Measurements from ENCODE around the gene FA2H. TPM values are rescaled to one million over a fixed set of nuclear protein-coding genes. Genes with fewer than 3 reads are reported as not detected.

Gene FA2H
- total and polyA plus RNA-seq, 2 of the 13 experiments (the other 11 are each of a cell fraction or from before 2014, with no cell fraction given) = 0.20 TPM; not detected in 1

GRCh38 chr16:74759564-74759963, 15.1 kb downstream of the FA2H start (continued):
- no peak for TF ChIP-seq SP4 (CRISPR knock-in tag; IDR thresholded peaks at IDR 0.05)

GRCh38 chr16:74758801-74759200, 15.8 kb downstream of the FA2H start:
- ATAC-seq = no peak
- TF ChIP-seq ZBTB49 (CRISPR knock-in tag; IDR thresholded peaks at IDR 0.05; ENCODE audit: borderline replicate concordance) = no peak
- no peak for TF ChIP-seq BORCS8-MEF2B (CRISPR knock-in tag; IDR thresholded peaks at IDR 0.05)
- TF ChIP-seq TBL1XR1 (IDR thresholded peaks at IDR 0.05; ENCODE audit: borderline replicate concordance, low read length, partially characterized antibody) = no peak
- TF ChIP-seq ZNF34 (CRISPR knock-in tag; IDR thresholded peaks at IDR 0.05; ENCODE audit: borderline replicate concordance) = no peak
- TF ChIP-seq, protein P1, sequence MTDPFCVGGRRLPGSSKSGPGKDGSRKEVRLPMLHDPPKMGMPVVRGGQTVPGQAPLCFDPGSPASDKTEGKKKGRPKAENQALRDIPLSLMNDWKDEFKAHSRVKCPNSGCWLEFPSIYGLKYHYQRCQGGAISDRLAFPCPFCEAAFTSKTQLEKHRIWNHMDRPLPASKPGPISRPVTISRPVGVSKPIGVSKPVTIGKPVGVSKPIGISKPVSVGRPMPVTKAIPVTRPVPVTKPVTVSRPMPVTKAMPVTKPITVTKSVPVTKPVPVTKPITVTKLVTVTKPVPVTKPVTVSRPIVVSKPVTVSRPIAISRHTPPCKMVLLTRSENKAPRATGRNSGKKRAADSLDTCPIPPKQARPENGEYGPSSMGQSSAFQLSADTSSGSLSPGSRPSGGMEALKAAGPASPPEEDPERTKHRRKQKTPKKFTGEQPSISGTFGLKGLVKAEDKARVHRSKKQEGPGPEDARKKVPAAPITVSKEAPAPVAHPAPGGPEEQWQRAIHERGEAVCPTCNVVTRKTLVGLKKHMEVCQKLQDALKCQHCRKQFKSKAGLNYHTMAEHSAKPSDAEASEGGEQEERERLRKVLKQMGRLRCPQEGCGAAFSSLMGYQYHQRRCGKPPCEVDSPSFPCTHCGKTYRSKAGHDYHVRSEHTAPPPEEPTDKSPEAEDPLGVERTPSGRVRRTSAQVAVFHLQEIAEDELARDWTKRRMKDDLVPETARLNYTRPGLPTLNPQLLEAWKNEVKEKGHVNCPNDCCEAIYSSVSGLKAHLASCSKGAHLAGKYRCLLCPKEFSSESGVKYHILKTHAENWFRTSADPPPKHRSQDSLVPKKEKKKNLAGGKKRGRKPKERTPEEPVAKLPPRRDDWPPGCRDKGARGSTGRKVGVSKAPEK (CRISPR knock-in tag; IDR thresholded peaks at IDR 0.05; ENCODE audit: borderline replicate concordance) = no peak
- TF ChIP-seq, protein P2, sequence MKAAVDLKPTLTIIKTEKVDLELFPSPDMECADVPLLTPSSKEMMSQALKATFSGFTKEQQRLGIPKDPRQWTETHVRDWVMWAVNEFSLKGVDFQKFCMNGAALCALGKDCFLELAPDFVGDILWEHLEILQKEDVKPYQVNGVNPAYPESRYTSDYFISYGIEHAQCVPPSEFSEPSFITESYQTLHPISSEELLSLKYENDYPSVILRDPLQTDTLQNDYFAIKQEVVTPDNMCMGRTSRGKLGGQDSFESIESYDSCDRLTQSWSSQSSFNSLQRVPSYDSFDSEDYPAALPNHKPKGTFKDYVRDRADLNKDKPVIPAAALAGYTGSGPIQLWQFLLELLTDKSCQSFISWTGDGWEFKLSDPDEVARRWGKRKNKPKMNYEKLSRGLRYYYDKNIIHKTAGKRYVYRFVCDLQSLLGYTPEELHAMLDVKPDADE (CRISPR knock-in tag; IDR thresholded peaks at IDR 0.05) = no peak
- no peak for TF ChIP-seq ZSCAN25 (CRISPR knock-in tag; IDR thresholded peaks at IDR 0.05)
- no peak for TF ChIP-seq HMG20B (CRISPR knock-in tag; conservative IDR thresholded peaks at IDR 0.05)
- no peak for TF ChIP-seq SIX1 (CRISPR knock-in tag; IDR thresholded peaks at IDR 0.05; ENCODE audit: borderline replicate concordance)
- TF ChIP-seq TP53 (CRISPR knock-in tag; conservative IDR thresholded peaks at IDR 0.05) = no peak
- TF ChIP-seq KDM5B (CRISPR knock-in tag; IDR thresholded peaks at IDR 0.05; ENCODE audit: borderline replicate concordance) = no peak
- TF ChIP-seq ZNF652 (CRISPR knock-in tag; IDR thresholded peaks at IDR 0.05; ENCODE audit: borderline replicate concordance, low read depth) = no peak
- TF ChIP-seq ZNF784 (CRISPR knock-in tag; IDR thresholded peaks at IDR 0.05; ENCODE audit: borderline replicate concordance) = no peak
- no peak for TF ChIP-seq ZNF354B (CRISPR knock-in tag; IDR thresholded peaks at IDR 0.05)
- TF ChIP-seq MED13 (CRISPR knock-in tag; IDR thresholded peaks at IDR 0.05) = no peak
- TF ChIP-seq NR3C1 (CRISPR knock-in tag; IDR thresholded peaks at IDR 0.05) = no peak

More at GRCh38 chr16:74758801-74759200, 15.8 kb downstream of the FA2H start:
- H4K20me1 ChIP-seq (ENCODE audit: insufficient read depth, low read length) = no peaks in the 10 kb centered on the region
- H3K9ac ChIP-seq (ENCODE audit: insufficient read depth, low read depth, low read length) = no peak overlapping the region
- no peaks in the 10 kb centered on the region for H3K36me3 ChIP-seq (replicated peaks in 1 of 2; ENCODE audit: control insufficient read depth in 1 of 2, insufficient read depth in 2 of 2, low read length in 2 of 2)
- no peaks in the 10 kb centered on the region for H3K9me3 ChIP-seq (ENCODE audit: low read length)
- no peaks in the 10 kb centered on the region for H3K4me1 ChIP-seq (ENCODE audit: insufficient read depth, low read length)
- no peaks in the 10 kb centered on the region for H3K79me2 ChIP-seq (ENCODE audit: insufficient read depth, low read length)
- no peak overlapping the region for H3K27ac ChIP-seq (ENCODE audit: extremely low read length, insufficient read depth, low read length)
- FAIRE-seq (no peak), DNase-seq (ENCODE audit: low spot score) (no peak)
- no peak overlapping the region for H2AFZ ChIP-seq (ENCODE audit: low read length)
- H3K4me3 ChIP-seq (replicated peaks in 1 of 3; ENCODE audit: insufficient read depth in 1 of 3, low read depth in 2 of 3, low read length in 3 of 3) = no peak overlapping the region
- no TSS peak for BruUV-seq (replicated peaks)
- H3K4me2 ChIP-seq (ENCODE audit: low read depth, low read length) = no peak overlapping the region
- intact Hi-C loops (cut with micrococcal nuclease; ENCODE audit: unreplicated experiment) = no loop called here
- in situ Hi-C loops (cut with HindIII; ENCODE audit: extremely low pct_ligation_motif_present, low pct_unique_long_range_greater_than_20kb) = no loop called here
- 42% methylated on average over 4 of the region's 4 CpGs for WGBS (ENCODE audit: low lambda C conversion rate)
- ChIA-PET POLR2A (no interaction called here), CTCF (ENCODE audit: low intra/inter-chr PET ratio, low total read pairs) (no interaction called here)
- H3K27me3 ChIP-seq (ENCODE audit: control insufficient read depth in 1 of 2, insufficient read depth in 2 of 2, low read length in 2 of 2) = peaks cover 4 to 51% of the 10 kb centered on the region in 2 experiments; a peak in 4 of 5 replicates
